Ascending aorta (tissue), 2 donors: ENCODE data around the gene ATOH7. TPM values are rescaled to one million over a fixed set of nuclear protein-coding genes. Genes with fewer than 3 reads are reported as not detected.

Experiments used
- DNase-seq, 2 donors: peaks; one replicate each; pipeline ENCODE4 v3.0.0-alpha.2; 2019; ENCODE audit warnings: low spot score in 2 of 2
- H3K27ac ChIP-seq, 2 donors: fragments of 200-600 bp; sonication (generic); one replicate each; pipeline ENCODE4 v1.5.1; 2016 to 2017; ENCODE audit warnings: mild to moderate bottlenecking in 1 of 2
- H3K27me3 ChIP-seq: fragments of 200-600 bp; sonication (generic); one replicate; pipeline ENCODE4 v1.5.1; 2017
- H3K36me3 ChIP-seq, 2 donors: fragments of 200-600 bp; sonication (generic); one replicate each; pipeline ENCODE4 v1.5.1; 2016
- H3K4me1 ChIP-seq, 2 donors: fragments of 200-600 bp; sonication (generic); one replicate each; pipeline ENCODE4 v1.5.1; 2016 to 2017; ENCODE audit warnings: mild to moderate bottlenecking in 1 of 2
- H3K4me3 ChIP-seq, 2 donors: fragments of 200-600 bp; sonication (generic); one replicate each; pipeline ENCODE4 v1.5.1; 2016 to 2017; ENCODE audit warnings: mild to moderate bottlenecking in 1 of 2
- H3K9me3 ChIP-seq, 2 donors: fragments of 200-600 bp; sonication (generic); one replicate each; pipeline ENCODE4 v1.5.1; 2016
- intact Hi-C: fragments of 100-400 bp; cut with DNase I; formaldehyde crosslinking; loops from one replicate; pipeline ENCODE4 v1.15.1; 2023
- total RNA-seq: library from RNA; depleted of rRNA; stranded (reverse); fragments of >200 nt; gene quantifications from one replicate; pipeline ENCODE4 v1.1.0, GENCODE V29; 2016
- TF ChIP-seq, protein P1 (sequence below), 3 experiments: fragments of 200-600 bp in 2 of 3; fragments of 450-650 bp in 1 of 3; sonication (generic) in 2 of 3; IDR thresholded peaks; one replicate each; pipeline ENCODE4 v1.5.1; 2016 to 2019; ENCODE audit warnings: antibody characterized with exemption in 3 of 3, mild to moderate bottlenecking in 1 of 3, moderate library complexity in 1 of 3

The ATOH7 gene
- total RNA-seq, 1 donor from 2014 or later: not detected

DNA sequence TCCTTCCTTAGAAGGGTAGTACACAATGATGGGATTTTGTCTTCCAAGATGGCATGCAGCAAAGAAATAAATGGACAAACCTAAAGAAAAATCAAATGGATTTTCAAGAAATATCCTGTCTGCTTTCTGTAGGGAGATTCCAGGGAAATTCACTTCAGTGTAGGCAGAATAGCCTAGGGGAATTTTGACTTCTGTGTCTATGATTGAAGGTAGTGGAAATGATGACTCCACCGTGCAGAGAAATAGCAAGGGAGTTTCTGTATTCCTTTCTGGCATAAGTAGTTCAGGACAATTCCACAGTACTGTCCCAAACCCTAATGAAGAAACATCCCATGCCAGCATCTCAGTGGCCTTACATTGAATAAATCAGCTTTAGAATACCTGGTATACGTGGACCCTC is 9.5 kb downstream of the ATOH7 start:
- Histone ChIP-seq H3K9me3 (no peaks in the 10 kb centered on the region), H3K27ac (no peak overlapping the region), H3K27me3 (no peaks in the 10 kb centered on the region), H3K36me3 (no peaks in the 10 kb centered on the region), H3K4me1 (no peaks in the 10 kb centered on the region), H3K4me3 (no peak overlapping the region)
- TF ChIP-seq, protein P1, sequence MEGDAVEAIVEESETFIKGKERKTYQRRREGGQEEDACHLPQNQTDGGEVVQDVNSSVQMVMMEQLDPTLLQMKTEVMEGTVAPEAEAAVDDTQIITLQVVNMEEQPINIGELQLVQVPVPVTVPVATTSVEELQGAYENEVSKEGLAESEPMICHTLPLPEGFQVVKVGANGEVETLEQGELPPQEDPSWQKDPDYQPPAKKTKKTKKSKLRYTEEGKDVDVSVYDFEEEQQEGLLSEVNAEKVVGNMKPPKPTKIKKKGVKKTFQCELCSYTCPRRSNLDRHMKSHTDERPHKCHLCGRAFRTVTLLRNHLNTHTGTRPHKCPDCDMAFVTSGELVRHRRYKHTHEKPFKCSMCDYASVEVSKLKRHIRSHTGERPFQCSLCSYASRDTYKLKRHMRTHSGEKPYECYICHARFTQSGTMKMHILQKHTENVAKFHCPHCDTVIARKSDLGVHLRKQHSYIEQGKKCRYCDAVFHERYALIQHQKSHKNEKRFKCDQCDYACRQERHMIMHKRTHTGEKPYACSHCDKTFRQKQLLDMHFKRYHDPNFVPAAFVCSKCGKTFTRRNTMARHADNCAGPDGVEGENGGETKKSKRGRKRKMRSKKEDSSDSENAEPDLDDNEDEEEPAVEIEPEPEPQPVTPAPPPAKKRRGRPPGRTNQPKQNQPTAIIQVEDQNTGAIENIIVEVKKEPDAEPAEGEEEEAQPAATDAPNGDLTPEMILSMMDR (IDR thresholded peaks at IDR 0.05): no peak
- intact Hi-C loops: no loop called here
- no peak for DNase-seq

DNA sequence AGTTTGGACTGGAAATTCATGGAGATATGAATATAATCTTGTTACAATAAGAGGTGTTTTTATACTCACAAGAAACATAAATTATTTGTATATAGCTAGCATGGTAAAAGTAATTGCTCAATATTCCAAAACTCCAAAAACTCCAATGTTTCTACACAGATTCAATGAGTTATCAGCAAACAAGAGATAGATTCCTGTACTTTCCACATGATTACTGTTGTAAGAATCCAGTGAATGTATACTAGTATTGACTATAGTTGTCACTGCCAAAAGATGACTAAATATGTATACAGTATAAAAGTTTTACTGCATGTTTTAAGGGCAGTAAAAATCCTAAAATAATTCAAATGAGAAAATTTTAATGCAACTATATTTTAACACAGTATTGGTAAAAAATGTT is 10.7 kb downstream of the ATOH7 start:
- no peaks in the 10 kb centered on the region for H3K9me3 ChIP-seq
- no peak for DNase-seq
- TF ChIP-seq, protein P1 (IDR thresholded peaks at IDR 0.05): no peak
- no peaks in the 10 kb centered on the region for H3K36me3 ChIP-seq
- intact Hi-C loops: no loop called here
- H3K27ac ChIP-seq: no peak overlapping the region
- H3K4me1 ChIP-seq: no peaks in the 10 kb centered on the region
- no peak overlapping the region for H3K4me3 ChIP-seq
- no peaks in the 10 kb centered on the region for H3K27me3 ChIP-seq

DNA sequence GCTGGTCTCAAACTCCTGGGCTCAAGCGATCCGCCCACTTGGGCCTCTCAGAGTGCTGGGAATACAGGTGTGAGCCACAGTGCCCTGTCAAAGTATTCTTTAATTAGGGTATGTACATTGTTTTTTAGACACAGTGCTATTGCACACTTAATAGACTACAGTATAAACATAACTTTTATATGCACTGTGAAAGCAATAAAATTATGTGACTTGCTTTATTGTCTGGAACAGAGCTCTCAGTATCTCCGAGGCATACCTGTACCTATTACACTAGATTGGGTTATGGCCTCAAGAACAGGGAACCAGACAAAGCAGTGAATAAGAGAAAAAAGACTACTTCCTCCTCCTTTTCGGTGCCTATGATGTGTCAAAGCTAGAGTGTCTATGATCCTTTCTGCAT is 13.1 kb downstream of the ATOH7 start:
- no peaks in the 10 kb centered on the region for H3K4me1 ChIP-seq
- TF ChIP-seq, protein P1 (IDR thresholded peaks at IDR 0.05): no peak
- H3K36me3 ChIP-seq: no peaks in the 10 kb centered on the region
- no peak for DNase-seq
- intact Hi-C loops: no loop called here
- H3K27ac ChIP-seq: no peak overlapping the region
- H3K4me3 ChIP-seq: no peak overlapping the region
- H3K27me3 ChIP-seq: no peaks in the 10 kb centered on the region
- H3K9me3 ChIP-seq: no peaks in the 10 kb centered on the region

DNA sequence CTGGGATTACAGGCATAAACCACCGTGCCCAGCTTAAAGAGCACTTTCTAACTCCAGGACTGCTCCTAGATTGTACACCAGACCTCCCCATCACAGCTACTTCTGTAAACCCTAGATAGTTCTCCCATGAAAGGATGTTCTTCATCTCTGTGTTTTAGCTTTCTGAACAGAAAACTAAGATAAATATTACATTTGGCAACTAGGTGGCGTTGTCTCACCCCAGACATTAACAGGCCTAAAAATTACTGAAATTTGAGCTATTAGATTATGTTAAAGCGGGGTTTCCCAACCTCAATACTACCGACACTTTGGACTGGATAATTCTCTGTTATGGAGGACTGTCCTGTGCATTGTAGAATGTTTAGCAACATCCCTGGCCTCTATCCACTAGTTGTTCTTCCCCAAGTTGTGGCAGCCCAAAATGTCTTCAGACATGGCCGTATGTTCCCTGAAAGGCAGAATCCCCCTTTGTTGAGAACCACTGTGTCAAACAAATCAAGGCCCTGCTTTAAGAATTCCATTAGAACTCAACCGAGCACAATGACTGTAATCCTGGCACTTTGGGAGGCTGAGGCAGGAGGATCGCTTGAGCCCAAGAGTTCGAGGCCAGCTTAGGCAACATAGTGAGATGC is 19.1 kb downstream of the ATOH7 start:
- H3K36me3 ChIP-seq: no peaks in the 10 kb centered on the region
- TF ChIP-seq, protein P1 (IDR thresholded peaks at IDR 0.05): peak in 2 of 3 experiments; percentile 36 to 46

DNA sequence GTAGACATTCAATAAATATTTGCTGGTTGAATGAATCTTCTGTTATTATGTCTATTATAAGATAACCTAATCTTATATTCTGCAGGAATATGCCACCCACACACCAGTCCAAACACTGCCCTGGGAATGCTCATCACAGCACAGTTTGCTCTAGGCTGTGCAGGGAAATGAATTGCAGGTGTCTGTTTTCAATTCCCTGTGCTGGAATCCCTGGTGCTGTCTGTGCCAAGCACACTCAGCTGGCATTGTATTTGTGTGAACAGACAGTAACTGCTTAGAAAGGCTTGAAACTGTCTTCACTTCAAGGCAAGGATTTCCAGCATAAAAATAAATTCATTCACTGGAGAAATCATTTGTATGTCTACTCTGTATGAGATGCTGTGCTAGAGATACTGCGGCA is 20.2 kb downstream of the ATOH7 start:
- intact Hi-C loops: no loop called here
- Histone ChIP-seq H3K9me3 (no peaks in the 10 kb centered on the region), H3K4me1 (no peaks in the 10 kb centered on the region), H3K27ac (no peak overlapping the region), H3K27me3 (no peaks in the 10 kb centered on the region), H3K36me3 (no peaks in the 10 kb centered on the region), H3K4me3 (no peak overlapping the region)
- TF ChIP-seq, protein P1 (IDR thresholded peaks at IDR 0.05): no peak
- DNase-seq: no peak

More for the DNA sequence above, 19.1 kb downstream of the ATOH7 start:
- no peak for DNase-seq
- Histone ChIP-seq H3K27me3 (no peaks in the 10 kb centered on the region), H3K9me3 (no peaks in the 10 kb centered on the region), H3K4me3 (no peak overlapping the region), H3K4me1 (no peaks in the 10 kb centered on the region), H3K27ac (no peak overlapping the region)
- intact Hi-C loops: no loop called here
